Measurements from ENCODE around the gene ATP6V1B1. TPM values are rescaled to one million over a fixed set of nuclear protein-coding genes. Genes with fewer than 3 reads are reported as not detected.
A peak's percentile ranks its signal among the peaks of the same experiment; 100 is the strongest.

Gene ATP6V1B1
- total and polyA plus RNA-seq, 2 of the 13 experiments (the other 11 are each of a cell fraction or from before 2014, with no cell fraction given) = 0.58 to 1.6 TPM

GRCh38 chr2:70887550-70888246 is 48.0 kb upstream of the ATP6V1B1 start (continued):
- TF ChIP-seq, protein P1, sequence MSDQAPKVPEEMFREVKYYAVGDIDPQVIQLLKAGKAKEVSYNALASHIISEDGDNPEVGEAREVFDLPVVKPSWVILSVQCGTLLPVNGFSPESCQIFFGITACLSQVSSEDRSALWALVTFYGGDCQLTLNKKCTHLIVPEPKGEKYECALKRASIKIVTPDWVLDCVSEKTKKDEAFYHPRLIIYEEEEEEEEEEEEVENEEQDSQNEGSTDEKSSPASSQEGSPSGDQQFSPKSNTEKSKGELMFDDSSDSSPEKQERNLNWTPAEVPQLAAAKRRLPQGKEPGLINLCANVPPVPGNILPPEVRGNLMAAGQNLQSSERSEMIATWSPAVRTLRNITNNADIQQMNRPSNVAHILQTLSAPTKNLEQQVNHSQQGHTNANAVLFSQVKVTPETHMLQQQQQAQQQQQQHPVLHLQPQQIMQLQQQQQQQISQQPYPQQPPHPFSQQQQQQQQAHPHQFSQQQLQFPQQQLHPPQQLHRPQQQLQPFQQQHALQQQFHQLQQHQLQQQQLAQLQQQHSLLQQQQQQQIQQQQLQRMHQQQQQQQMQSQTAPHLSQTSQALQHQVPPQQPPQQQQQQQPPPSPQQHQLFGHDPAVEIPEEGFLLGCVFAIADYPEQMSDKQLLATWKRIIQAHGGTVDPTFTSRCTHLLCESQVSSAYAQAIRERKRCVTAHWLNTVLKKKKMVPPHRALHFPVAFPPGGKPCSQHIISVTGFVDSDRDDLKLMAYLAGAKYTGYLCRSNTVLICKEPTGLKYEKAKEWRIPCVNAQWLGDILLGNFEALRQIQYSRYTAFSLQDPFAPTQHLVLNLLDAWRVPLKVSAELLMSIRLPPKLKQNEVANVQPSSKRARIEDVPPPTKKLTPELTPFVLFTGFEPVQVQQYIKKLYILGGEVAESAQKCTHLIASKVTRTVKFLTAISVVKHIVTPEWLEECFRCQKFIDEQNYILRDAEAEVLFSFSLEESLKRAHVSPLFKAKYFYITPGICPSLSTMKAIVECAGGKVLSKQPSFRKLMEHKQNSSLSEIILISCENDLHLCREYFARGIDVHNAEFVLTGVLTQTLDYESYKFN (CRISPR knock-in tag; conservative IDR thresholded peaks at IDR 0.05) = peak; percentile 41; the same call in 1 of the 2 replicates
- TF ChIP-seq MTA3 (CRISPR knock-in tag; IDR thresholded peaks at IDR 0.05) = no peak
- no peak for TF ChIP-seq SOX5 (CRISPR knock-in tag; IDR thresholded peaks at IDR 0.05; ENCODE audit: borderline replicate concordance)
- TF ChIP-seq EP300 (IDR thresholded peaks at IDR 0.05; ENCODE audit: low read depth in 2 of 2, low read length in 2 of 2) = no peak
- no peak for TF ChIP-seq EP300 (CRISPR knock-in tag; IDR thresholded peaks at IDR 0.05; ENCODE audit: borderline replicate concordance)
- TF ChIP-seq ZNF281 (CRISPR knock-in tag; IDR thresholded peaks at IDR 0.05; ENCODE audit: borderline replicate concordance) = peak; percentile 88
- TF ChIP-seq POLR2AphosphoS5 (IDR thresholded peaks at IDR 0.05; ENCODE audit: low read depth, low read length) = 0 out of 2 replicates have a peak, but pooled peaks have one; percentile 31
- TF ChIP-seq ZNF781 (CRISPR knock-in tag; IDR thresholded peaks at IDR 0.05; ENCODE audit: borderline replicate concordance, not compliant biosample characterization) = no peak
- TF ChIP-seq RFX5 (IDR thresholded peaks at IDR 0.05; ENCODE audit: low read depth, low read length) = no peak
- 0 out of 2 replicates have a peak, but pooled peaks have one; percentile 32 for TF ChIP-seq PHF20 (CRISPR knock-in tag; IDR thresholded peaks at IDR 0.05)
- TF ChIP-seq ZNF7 (CRISPR knock-in tag; IDR thresholded peaks at IDR 0.05) = no peak
- TF ChIP-seq NAIF1 (CRISPR knock-in tag; IDR thresholded peaks at IDR 0.05; ENCODE audit: borderline replicate concordance) = no peak
- TF ChIP-seq PRPF4 (IDR thresholded peaks at IDR 0.05; ENCODE audit: low read depth, low read length, poor library complexity, severe bottlenecking) = peak; percentile 18
- TF ChIP-seq ZNF367 (CRISPR knock-in tag; IDR thresholded peaks at IDR 0.05; ENCODE audit: borderline replicate concordance) = no peak
- TF ChIP-seq MAFK (conservative IDR thresholded peaks at IDR 0.05 in 1 of 2, IDR thresholded peaks at IDR 0.05 in 1 of 2; ENCODE audit: low read length in 2 of 2) = no peak
- no peak for TF ChIP-seq RNF219 (CRISPR knock-in tag; IDR thresholded peaks at IDR 0.05)
- TF ChIP-seq ONECUT2 (CRISPR knock-in tag; IDR thresholded peaks at IDR 0.05) = no peak
- TF ChIP-seq NCOA5 (CRISPR knock-in tag; IDR thresholded peaks at IDR 0.05) = no peak
- peak; percentile 71; the same call in 1 of the 2 replicates for TF ChIP-seq MTA1 (CRISPR knock-in tag; IDR thresholded peaks at IDR 0.05; ENCODE audit: borderline replicate concordance)
- TF ChIP-seq, protein P2, sequence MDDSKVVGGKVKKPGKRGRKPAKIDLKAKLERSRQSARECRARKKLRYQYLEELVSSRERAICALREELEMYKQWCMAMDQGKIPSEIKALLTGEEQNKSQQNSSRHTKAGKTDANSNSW (CRISPR knock-in tag; IDR thresholded peaks at IDR 0.05; ENCODE audit: borderline replicate concordance) = no peak

Measured in HepG2 (cell line).